ENCODE data around the gene TMEM11. TPM values are rescaled to one million over a fixed set of nuclear protein-coding genes. Genes with fewer than 3 reads are reported as not detected.
A peak's percentile ranks its signal among the peaks of the same experiment; 100 is the strongest.

Gene TMEM11
- total RNA-seq, 1 donor from 2014 or later = 25.7 TPM

GRCh38 chr17:21249086-21249795 lies 35.3 kb upstream of the TMEM11 start:
- Histone ChIP-seq H3K27ac (no peak overlapping the region), H3K4me3 (no peak overlapping the region), H3K4me1 (peaks cover 16 to 32% of the 10 kb centered on the region in 2 donors), H3K36me3 (no peaks in the 10 kb centered on the region), H3K9me3 (no peaks in the 10 kb centered on the region), H3K27me3 (no peaks in the 10 kb centered on the region)
- no peak for TF ChIP-seq CTCF (IDR thresholded peaks at IDR 0.05)
- no peak for DNase-seq (ENCODE audit: low spot score in 2 of 2)
- intact Hi-C loops (cut with DNase I) = no loop called here

- no peak for TF ChIP-seq CTCF (IDR thresholded peaks at IDR 0.05)
- Histone ChIP-seq H3K27ac (peak overlapping the region in 1 of 2 donors; percentile 25), H3K4me1 (peaks cover 16 to 27% of the 10 kb centered on the region in 2 donors), H3K36me3 (no peaks in the 10 kb centered on the region), H3K27me3 (no peaks in the 10 kb centered on the region), H3K9me3 (no peaks in the 10 kb centered on the region), H3K4me3 (no peak overlapping the region)
- no peak for DNase-seq (ENCODE audit: low spot score in 2 of 2)
- intact Hi-C loops (cut with DNase I) = no loop called here
Observed at GRCh38 chr17:21248500-21248899, 34.5 kb upstream of the TMEM11 start.

GRCh38 chr17:21247552-21248258 lies 33.7 kb upstream of the TMEM11 start:
- Histone ChIP-seq H3K36me3 (peaks cover 0 to 5% of the 10 kb centered on the region in 2 donors), H3K9me3 (no peaks in the 10 kb centered on the region), H3K4me1 (peaks cover 16 to 26% of the 10 kb centered on the region in 2 donors), H3K27ac (peak overlapping the region in 1 of 2 donors; percentile 25), H3K27me3 (no peaks in the 10 kb centered on the region), H3K4me3 (no peak overlapping the region)
- DNase-seq (ENCODE audit: low spot score in 2 of 2) = no peak
- no peak for TF ChIP-seq CTCF (IDR thresholded peaks at IDR 0.05)
- intact Hi-C loops (cut with DNase I) = no loop called here

GRCh38 chr17:21246698-21247097 lies 32.7 kb upstream of the TMEM11 start:
- peaks cover 6 to 14% of the 10 kb centered on the region in 2 donors for H3K36me3 ChIP-seq
- H3K27me3 ChIP-seq = no peaks in the 10 kb centered on the region
- peaks cover 8 to 22% of the 10 kb centered on the region in 2 donors for H3K4me1 ChIP-seq
- H3K4me3 ChIP-seq = no peak overlapping the region
- intact Hi-C loops (cut with DNase I) = no loop called here
- H3K27ac ChIP-seq = no peak overlapping the region
- no peak for TF ChIP-seq CTCF (IDR thresholded peaks at IDR 0.05)
- H3K9me3 ChIP-seq = no peaks in the 10 kb centered on the region
- no peak for DNase-seq (ENCODE audit: low spot score in 2 of 2)

- Histone ChIP-seq H3K27me3 (no peaks in the 10 kb centered on the region), H3K4me1 (peaks cover 0 to 14% of the 10 kb centered on the region in 2 donors), H3K36me3 (peaks cover 6 to 14% of the 10 kb centered on the region in 2 donors), H3K4me3 (no peak overlapping the region), H3K27ac (peak overlapping the region in 1 of 2 donors; percentile 24), H3K9me3 (no peaks in the 10 kb centered on the region)
- no peak for DNase-seq (ENCODE audit: low spot score in 2 of 2)
- intact Hi-C loops (cut with DNase I) = no loop called here
- TF ChIP-seq CTCF (IDR thresholded peaks at IDR 0.05) = no peak
Observed at GRCh38 chr17:21245639-21246084, 31.7 kb upstream of the TMEM11 start.
